Tibial artery (tissue), 4 donors: ENCODE measurements around the gene TSSK1B.

Experiments
- DNase-seq, 2 donors: peaks; one replicate each; pipeline ENCODE4 v3.0.0-alpha.2; 2019
- H3K27ac ChIP-seq, 2 donors: fragments of 200-600 bp; sonication (generic) in 1 of 2; 1 replicate in 1 of 2; 2 replicates in 1 of 2; pipeline ENCODE4 v1.5.1; 2018 to 2019; ENCODE audit warnings: mild to moderate bottlenecking in 1 of 2
- H3K27me3 ChIP-seq, 2 donors: fragments of 200-600 bp; sonication (generic) in 1 of 2; one replicate each; pipeline versions ENCODE4 v1.5.1 to v1.6.0; 2016 to 2019
- H3K36me3 ChIP-seq, 3 donors: fragments of 200-600 bp; sonication (generic) in 2 of 3; one replicate each; pipeline ENCODE4 v1.5.1; 2016 to 2019; ENCODE audit warnings: mild to moderate bottlenecking in 2 of 3
- H3K4me1 ChIP-seq, 4 donors: fragments of 200-600 bp; sonication (generic) in 2 of 4; 1 replicate in 3 of 4; 2 replicates in 1 of 4; pipeline ENCODE4 v1.5.1; 2016 to 2019
- H3K4me3 ChIP-seq, 2 donors: fragments of 200-600 bp; sonication (generic) in 1 of 2; 1 replicate in 1 of 2; 2 replicates in 1 of 2; pipeline ENCODE4 v1.5.1; 2018 to 2019; ENCODE audit warnings: mild to moderate bottlenecking in 2 of 2
- H3K9me3 ChIP-seq, 3 donors: fragments of 200-600 bp; sonication (generic) in 1 of 3; one replicate each; pipeline ENCODE4 v1.5.1; 2016 to 2019
- CTCF ChIP-seq, 2 experiments: fragments of 200-600 bp in 1 of 2; fragments of 450-650 bp in 1 of 2; IDR thresholded peaks; one replicate each; pipeline ENCODE4 v1.5.1; 2017 to 2019; ENCODE audit warnings: antibody characterized with exemption in 2 of 2, mild to moderate bottlenecking in 1 of 2, moderate library complexity in 1 of 2
- intact Hi-C: fragments of 100-400 bp; cut with DNase I; formaldehyde crosslinking; loops from one replicate; pipeline ENCODE4 v1.15.0; 2023; ENCODE audit warnings: low total_unique reads

The TSSK1B gene

GRCh38 chr5:113382731-113383130 is 52.1 kb downstream of the TSSK1B start:
- H3K4me3 ChIP-seq = no peak overlapping the region
- H3K27me3 ChIP-seq = no peaks in the 10 kb centered on the region
- peaks cover 0 to 6% (median 0%) of the 10 kb centered on the region in 4 donors for H3K4me1 ChIP-seq
- no peaks in the 10 kb centered on the region for H3K9me3 ChIP-seq
- intact Hi-C loops = loop anchor here (10.0 kb wide), 1 partner anchor 222 kb away; no protein-coding TSS in a partner anchor
- H3K27ac ChIP-seq = no peak overlapping the region
- TF ChIP-seq CTCF (IDR thresholded peaks at IDR 0.05) = no peak
- DNase-seq = no peak
- H3K36me3 ChIP-seq = no peaks in the 10 kb centered on the region
